Measurements from ENCODE around the gene SLMAP. TPM values are rescaled to one million over a fixed set of nuclear protein-coding genes. Genes with fewer than 3 reads are reported as not detected.

SLMAP gene
- total RNA-seq, 1 experiment from 2014 or later, result 33.5 TPM

DNA sequence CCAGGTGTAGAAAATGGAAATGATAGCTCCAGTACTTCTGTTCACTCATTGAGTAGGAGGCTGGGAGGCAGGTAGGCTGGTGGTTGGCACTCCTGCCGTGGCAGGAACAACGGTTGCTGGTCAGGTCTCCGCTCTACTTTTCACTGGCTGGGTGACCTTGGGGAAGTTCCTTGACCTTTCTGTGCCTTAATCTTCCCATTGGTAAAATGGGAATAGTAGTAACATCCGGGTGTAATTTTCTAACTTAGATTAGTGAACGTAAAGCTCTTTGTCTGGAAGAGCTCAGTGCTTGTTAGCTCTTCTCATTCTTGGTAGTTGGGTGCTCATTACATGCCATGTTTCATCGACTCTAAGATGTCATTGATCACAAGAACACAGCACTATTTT is 206.3 kb downstream of the SLMAP start:
- H3K4me3 ChIP-seq (ENCODE audit: insufficient read depth, low read depth, low read length), result no peak overlapping the region
- DNase-seq, result no peak
- no peaks in the 10 kb centered on the region for H3K36me3 ChIP-seq (replicated peaks; ENCODE audit: control insufficient read depth, insufficient read depth, low read length)
- H3K27me3 ChIP-seq (ENCODE audit: control insufficient read depth, insufficient read depth, low read length), result no peaks in the 10 kb centered on the region

DNA sequence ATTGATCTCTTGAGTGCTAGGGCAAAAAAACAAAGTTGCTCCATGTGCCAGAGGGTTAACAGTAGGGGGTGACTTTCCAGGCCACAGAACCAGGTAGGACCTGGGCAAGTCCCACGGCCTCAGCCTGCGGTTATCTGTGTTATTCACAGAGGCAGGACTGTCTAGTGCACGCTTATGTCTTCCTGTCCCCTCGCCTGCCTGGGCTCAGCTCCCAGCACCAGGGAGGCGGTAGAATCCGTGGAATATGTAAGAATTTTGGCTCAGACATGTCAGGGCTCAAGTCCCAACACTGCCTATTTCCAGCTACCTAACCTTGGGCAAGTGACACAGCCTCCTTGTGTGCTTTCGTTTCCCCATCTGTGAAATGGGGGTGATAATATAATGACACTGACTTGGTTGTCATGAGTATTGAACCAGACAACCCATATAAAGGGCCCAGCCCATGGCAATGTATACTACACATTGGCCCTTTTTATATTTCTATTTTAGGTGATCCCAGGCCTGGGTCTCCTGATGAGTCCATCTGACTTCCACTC is 207.8 kb downstream of the SLMAP start:
- DNase-seq, result no peak
- H3K27me3 ChIP-seq (ENCODE audit: control insufficient read depth, insufficient read depth, low read length), result no peaks in the 10 kb centered on the region
- no peak overlapping the region for H3K4me3 ChIP-seq (ENCODE audit: insufficient read depth, low read depth, low read length)
- H3K36me3 ChIP-seq (replicated peaks; ENCODE audit: control insufficient read depth, insufficient read depth, low read length), result no peaks in the 10 kb centered on the region

- no peak for DNase-seq
- Histone ChIP-seq H3K4me3 (ENCODE audit: insufficient read depth, low read depth, low read length) (no peak overlapping the region), H3K27me3 (ENCODE audit: control insufficient read depth, insufficient read depth, low read length) (no peaks in the 10 kb centered on the region), H3K36me3 (replicated peaks; ENCODE audit: control insufficient read depth, insufficient read depth, low read length) (no peaks in the 10 kb centered on the region)
Measured at GRCh38 chr3:57966829-57967228, 210.7 kb downstream of the SLMAP start.

- DNase-seq, result no peak
- Histone ChIP-seq H3K36me3 (replicated peaks; ENCODE audit: control insufficient read depth, insufficient read depth, low read length) (no peaks in the 10 kb centered on the region), H3K27me3 (ENCODE audit: control insufficient read depth, insufficient read depth, low read length) (no peaks in the 10 kb centered on the region), H3K4me3 (ENCODE audit: insufficient read depth, low read depth, low read length) (no peak overlapping the region)
Measured at GRCh38 chr3:57967590-57967989, 211.5 kb downstream of the SLMAP start.

GRCh38 chr3:57968501-57968900 is 212.4 kb downstream of the SLMAP start:
- Histone ChIP-seq H3K27me3 (ENCODE audit: control insufficient read depth, insufficient read depth, low read length) (no peaks in the 10 kb centered on the region), H3K36me3 (replicated peaks; ENCODE audit: control insufficient read depth, insufficient read depth, low read length) (no peaks in the 10 kb centered on the region), H3K4me3 (ENCODE audit: insufficient read depth, low read depth, low read length) (no peak overlapping the region)
- DNase-seq, result no peak

GRCh38 chr3:57971975-57972374 is 215.9 kb downstream of the SLMAP start:
- H3K4me3 ChIP-seq (ENCODE audit: insufficient read depth, low read depth, low read length), result no peak overlapping the region
- no peak for DNase-seq
- no peaks in the 10 kb centered on the region for H3K27me3 ChIP-seq (ENCODE audit: control insufficient read depth, insufficient read depth, low read length)
- H3K36me3 ChIP-seq (replicated peaks; ENCODE audit: control insufficient read depth, insufficient read depth, low read length), result no peaks in the 10 kb centered on the region

DNA sequence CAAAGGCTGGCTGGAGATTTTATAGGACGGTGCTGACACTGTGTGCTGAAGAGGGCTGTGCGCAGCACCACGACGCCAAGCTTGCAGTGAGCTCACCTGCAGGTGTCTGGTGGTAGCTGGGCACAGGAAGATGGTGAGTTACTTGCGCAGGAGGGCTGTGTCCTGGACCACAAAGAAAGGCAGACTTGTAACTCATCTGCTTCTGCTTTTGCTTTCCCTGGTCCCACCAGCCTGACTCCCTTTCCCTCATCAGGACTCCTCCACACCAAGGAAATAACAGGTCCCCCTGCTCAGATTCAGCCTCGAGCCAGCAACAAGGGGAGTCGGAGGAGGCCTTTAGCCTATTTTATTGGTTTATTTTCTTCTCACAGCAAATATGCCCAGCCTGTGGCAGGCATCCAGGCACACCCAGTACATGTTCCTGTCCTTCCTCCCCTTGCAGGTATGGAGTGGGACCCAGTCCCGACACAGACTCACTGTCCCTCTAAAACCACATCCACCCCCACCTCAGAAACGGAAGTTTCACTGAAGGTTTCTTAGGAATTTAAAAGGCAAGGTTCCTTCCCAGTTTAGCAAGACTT is 216.5 kb downstream of the SLMAP start:
- Histone ChIP-seq H3K4me3 (ENCODE audit: insufficient read depth, low read depth, low read length) (no peak overlapping the region), H3K27me3 (ENCODE audit: control insufficient read depth, insufficient read depth, low read length) (no peaks in the 10 kb centered on the region), H3K36me3 (replicated peaks; ENCODE audit: control insufficient read depth, insufficient read depth, low read length) (no peaks in the 10 kb centered on the region)
- DNase-seq, result no peak

DNA sequence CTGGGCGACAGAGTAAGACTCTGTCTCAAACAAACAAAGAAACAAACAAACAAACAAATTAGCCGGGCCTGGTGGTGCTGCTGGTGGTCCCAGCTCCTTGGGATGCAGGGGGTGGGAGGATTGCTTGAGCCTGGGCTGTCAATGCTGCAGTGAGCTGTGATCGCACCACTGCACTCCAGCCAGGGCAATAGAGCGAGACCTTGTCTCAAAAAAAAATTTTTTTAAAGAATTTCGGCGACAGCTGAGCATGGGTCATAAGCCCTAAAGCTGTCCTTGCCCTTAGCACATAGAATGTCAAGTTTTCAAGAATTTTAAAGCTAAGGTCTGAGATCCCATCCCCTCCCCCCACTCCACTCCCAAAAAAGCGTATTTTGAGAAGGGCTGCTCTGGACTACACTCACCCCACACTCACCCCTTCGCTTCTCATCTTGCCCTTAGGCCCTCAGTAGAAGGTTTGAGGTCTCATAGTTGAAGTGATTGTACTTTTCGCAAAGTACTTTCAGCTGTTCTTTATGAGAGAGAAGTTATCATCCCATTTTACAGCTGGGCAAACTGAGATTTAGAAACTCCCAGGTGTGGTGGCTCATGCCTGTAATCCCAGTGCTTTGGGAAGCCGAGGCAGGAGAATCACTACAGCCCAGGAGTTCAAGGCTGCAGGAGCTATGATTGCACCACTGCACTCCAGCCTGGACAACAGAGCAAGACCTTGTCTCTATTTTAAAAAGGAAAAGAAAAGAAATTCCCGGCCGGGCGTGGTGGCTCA is 217.8 kb downstream of the SLMAP start:
- Histone ChIP-seq H3K27me3 (ENCODE audit: control insufficient read depth, insufficient read depth, low read length) (no peaks in the 10 kb centered on the region), H3K4me3 (ENCODE audit: insufficient read depth, low read depth, low read length) (no peak overlapping the region), H3K36me3 (replicated peaks; ENCODE audit: control insufficient read depth, insufficient read depth, low read length) (no peaks in the 10 kb centered on the region)

DNA sequence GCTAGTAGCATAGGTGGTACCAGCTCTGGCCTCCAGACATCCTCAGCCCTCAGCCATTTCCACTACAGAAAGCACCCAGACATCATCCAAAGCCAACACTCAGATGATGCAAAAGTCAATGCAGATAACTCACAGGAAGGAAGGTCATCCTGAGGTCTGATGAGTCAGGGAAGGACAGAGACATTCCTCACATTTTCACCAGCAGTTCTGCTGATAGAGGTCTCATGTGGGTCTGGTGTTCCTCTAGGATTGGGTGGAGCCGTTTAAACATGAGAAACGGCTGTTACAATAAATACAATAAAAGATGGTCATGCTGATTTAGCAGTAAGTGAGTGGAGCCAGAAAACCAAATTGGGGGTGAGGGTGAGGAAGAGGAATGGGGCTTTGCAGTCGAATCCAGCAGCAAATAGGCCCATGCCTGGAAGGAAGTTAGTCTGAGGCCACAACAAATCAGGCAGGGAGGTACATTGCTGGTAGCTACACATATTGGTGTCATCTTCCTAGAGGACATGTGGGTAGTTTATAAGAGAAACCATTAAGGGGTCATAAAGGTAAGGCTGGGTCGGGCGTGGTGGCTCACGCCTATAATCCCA is 218.8 kb downstream of the SLMAP start:
- no peaks in the 10 kb centered on the region for H3K36me3 ChIP-seq (replicated peaks; ENCODE audit: control insufficient read depth, insufficient read depth, low read length)
- DNase-seq, result no peak
- H3K4me3 ChIP-seq (ENCODE audit: insufficient read depth, low read depth, low read length), result no peak overlapping the region
- H3K27me3 ChIP-seq (ENCODE audit: control insufficient read depth, insufficient read depth, low read length), result no peaks in the 10 kb centered on the region

More for the DNA sequence above, 217.8 kb downstream of the SLMAP start:
- DNase-seq, result no peak

DNA sequence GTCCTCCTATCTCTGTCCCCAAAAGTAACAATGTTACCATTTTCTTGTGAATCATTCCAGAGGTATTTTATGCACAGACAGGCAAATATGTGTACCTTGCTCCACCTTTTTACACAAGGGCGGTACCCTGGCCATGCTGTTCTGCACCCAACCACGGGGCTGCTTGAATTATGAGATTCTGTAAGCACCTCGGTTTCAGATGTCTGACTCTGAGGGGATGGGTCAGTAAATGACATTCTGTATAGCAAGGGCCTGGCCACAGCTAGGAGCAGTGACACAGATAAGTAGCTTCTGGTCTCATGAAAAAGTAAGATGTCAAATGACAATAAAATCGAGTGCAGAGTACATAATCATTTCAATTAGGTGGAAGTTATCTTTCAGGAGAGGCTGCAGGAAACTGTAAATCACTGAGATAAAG is 221.7 kb downstream of the SLMAP start:
- Histone ChIP-seq H3K4me3 (ENCODE audit: insufficient read depth, low read depth, low read length) (no peak overlapping the region), H3K27me3 (ENCODE audit: control insufficient read depth, insufficient read depth, low read length) (no peaks in the 10 kb centered on the region), H3K36me3 (replicated peaks; ENCODE audit: control insufficient read depth, insufficient read depth, low read length) (no peaks in the 10 kb centered on the region)
- DNase-seq, result no peak

DNA sequence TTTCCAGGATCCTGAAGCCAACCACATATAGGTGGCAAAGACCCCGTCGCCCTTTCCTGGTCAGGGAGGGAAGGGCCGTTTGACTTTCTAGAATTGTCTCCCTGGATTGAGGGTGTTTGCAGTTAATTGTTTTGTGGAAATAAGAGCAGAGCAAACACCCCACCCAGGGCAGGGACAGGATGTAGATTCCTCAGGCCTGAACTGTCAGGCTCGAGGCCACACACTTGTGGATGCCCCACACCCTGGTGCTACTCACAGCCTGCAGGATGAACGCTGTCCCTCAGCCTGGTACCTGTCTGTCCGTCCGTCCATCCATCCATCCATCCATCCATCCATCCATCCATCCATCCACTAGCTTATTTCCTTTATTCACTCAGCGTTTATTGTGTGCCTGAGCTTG is 222.2 kb downstream of the SLMAP start:
- no peak overlapping the region for H3K4me3 ChIP-seq (ENCODE audit: insufficient read depth, low read depth, low read length)
- no peaks in the 10 kb centered on the region for H3K36me3 ChIP-seq (replicated peaks; ENCODE audit: control insufficient read depth, insufficient read depth, low read length)
- no peak for DNase-seq
- H3K27me3 ChIP-seq (ENCODE audit: control insufficient read depth, insufficient read depth, low read length), result no peaks in the 10 kb centered on the region

Other genes starting within 250 kb of the SLMAP start
- not detected in 2 replicates for gene DNAH12, start 212.0 kb upstream of the SLMAP start, total RNA-seq (2014; rRNA removed; shearing (Covaris generic))
- gene PDE12, start 200.0 kb upstream of the SLMAP start, total RNA-seq (2014; rRNA removed; shearing (Covaris generic)), result 13.2 and 16.1 TPM in 2 replicates
- 152 and 153 TPM in 2 replicates for gene ARF4, start 159.0 kb upstream of the SLMAP start, total RNA-seq (2014; rRNA removed; shearing (Covaris generic))
- gene DENND6A, start 63.2 kb upstream of the SLMAP start, total RNA-seq (2014; rRNA removed; shearing (Covaris generic)), result 12.0 and 15.9 TPM in 2 replicates